ACC112 (cell line): Measurements from ENCODE around the gene SH3RF3.

Experiments used
- H2AFZ ChIP-seq: fragments of 200-600 bp; sonication (generic); one replicate; pipeline ENCODE4 v1.6.0; 2017; ENCODE audit warnings: antibody characterized with exemption, low read length; ENCODE audit not compliant: unreplicated experiment
- H3K27ac ChIP-seq: fragments of 200-600 bp; sonication (generic); 2 replicates; pipeline ENCODE4 v1.5.1; 2014; ENCODE audit warnings: low read depth, mild to moderate bottlenecking, antibody characterized with exemption, low read length, moderate library complexity
- H3K27me3 ChIP-seq: fragments of 200-600 bp; sonication (generic); 2 replicates; pipeline ENCODE4 v1.6.1; 2014; ENCODE audit warnings: mild to moderate bottlenecking, antibody characterized with exemption, low read length, moderate library complexity, mixed read lengths; ENCODE audit not compliant: insufficient read depth
- H3K36me3 ChIP-seq: fragments of 200-600 bp; sonication (generic); 2 replicates; pipeline ENCODE4 v1.6.1; 2016; ENCODE audit warnings: mild to moderate bottlenecking, antibody characterized with exemption, low read length, moderate library complexity, mixed read lengths; ENCODE audit not compliant: insufficient read depth
- H3K4me1 ChIP-seq: fragments of 200-600 bp; sonication (generic); one replicate; pipeline ENCODE4 v1.6.1; 2016; ENCODE audit warnings: low read length, mixed read lengths; ENCODE audit not compliant: insufficient read depth, unreplicated experiment, control insufficient read depth
- H3K4me3 ChIP-seq: fragments of 200-600 bp; sonication (generic); 2 replicates; pipeline ENCODE4 v1.5.1; 2014; ENCODE audit warnings: mild to moderate bottlenecking, low read depth, low read length
- H3K79me2 ChIP-seq: fragments of 200-600 bp; sonication (generic); one replicate; pipeline ENCODE4 v1.6.0; 2016; ENCODE audit warnings: low read length; ENCODE audit not compliant: control insufficient read depth, unreplicated experiment, insufficient read depth

The SH3RF3 gene

DNA sequence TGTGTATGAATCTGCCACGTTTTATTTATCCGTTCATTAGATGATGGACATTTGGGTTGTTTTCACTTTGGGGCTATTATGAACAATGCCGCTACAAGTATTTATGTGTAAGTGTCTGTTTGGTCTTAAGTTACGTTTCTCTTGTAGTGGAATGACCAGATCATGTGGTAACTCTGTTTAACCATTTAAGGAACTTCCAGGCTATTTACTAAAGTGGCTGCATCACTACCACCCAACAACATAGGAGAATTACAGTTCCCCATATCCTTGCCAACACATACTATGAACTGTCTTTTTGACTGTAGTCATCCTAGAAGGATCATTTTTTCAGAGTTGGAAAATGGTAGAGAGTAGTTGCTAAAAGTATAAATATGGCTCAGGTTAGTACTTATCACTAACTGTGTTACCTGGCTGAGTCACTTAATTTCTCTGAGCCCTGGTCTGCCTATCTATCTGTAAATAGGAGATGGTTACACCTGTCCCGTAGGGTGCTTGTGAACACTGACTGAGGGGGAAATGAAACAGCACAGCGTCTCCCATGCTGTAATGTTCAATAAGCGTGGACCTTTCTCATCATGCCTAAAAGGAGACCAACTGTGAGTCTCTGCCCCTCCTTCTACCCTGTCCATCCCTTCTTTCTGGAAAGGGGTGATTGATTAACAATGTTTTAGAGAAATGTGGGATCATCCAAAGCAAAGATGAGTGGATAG is 103.1 kb downstream of the SH3RF3 start:
- no peaks in the 10 kb centered on the region for H3K36me3 ChIP-seq
- no peak overlapping the region for H3K4me3 ChIP-seq
- H3K79me2 ChIP-seq: peaks cover 50% of the 10 kb centered on the region
- no peak overlapping the region for H3K27ac ChIP-seq
- H3K27me3 ChIP-seq: no peaks in the 10 kb centered on the region
- peaks cover 26% of the 10 kb centered on the region for H3K4me1 ChIP-seq
- H2AFZ ChIP-seq: no peak overlapping the region

GRCh38 chr2:109232909-109233308 is 103.9 kb downstream of the SH3RF3 start:
- H3K36me3 ChIP-seq: no peaks in the 10 kb centered on the region
- H3K79me2 ChIP-seq: peaks cover 53% of the 10 kb centered on the region
- H3K27ac ChIP-seq: no peak overlapping the region
- no peak overlapping the region for H3K4me3 ChIP-seq
- peaks cover 34% of the 10 kb centered on the region for H3K4me1 ChIP-seq
- H3K27me3 ChIP-seq: no peaks in the 10 kb centered on the region
- no peak overlapping the region for H2AFZ ChIP-seq

- no peak overlapping the region for H2AFZ ChIP-seq
- no peaks in the 10 kb centered on the region for H3K27me3 ChIP-seq
- H3K79me2 ChIP-seq: peaks cover 51% of the 10 kb centered on the region
- no peak overlapping the region for H3K27ac ChIP-seq
- H3K4me3 ChIP-seq: no peak overlapping the region
- H3K4me1 ChIP-seq: peaks cover 38% of the 10 kb centered on the region
- no peaks in the 10 kb centered on the region for H3K36me3 ChIP-seq
Observed at GRCh38 chr2:109233643-109234042, 104.6 kb downstream of the SH3RF3 start.

DNA sequence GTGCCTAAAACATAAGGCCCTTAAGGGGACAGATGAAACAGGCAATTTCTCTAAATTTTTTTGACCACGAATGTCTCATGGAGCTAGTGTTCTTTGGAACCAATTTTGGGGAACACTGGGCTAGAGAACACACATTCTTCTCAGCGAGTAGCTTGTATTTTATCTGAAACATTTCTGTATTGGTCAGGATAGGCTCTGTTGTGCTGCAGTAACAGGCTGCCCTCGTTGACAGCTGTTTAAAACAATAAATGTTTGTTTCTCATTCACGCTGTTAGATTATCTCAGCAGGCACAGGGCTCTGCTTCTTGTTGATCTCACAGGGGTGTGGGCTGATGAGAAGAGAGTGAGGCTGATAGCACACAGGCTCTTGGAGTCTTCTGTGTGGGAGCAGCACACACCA is 105.3 kb downstream of the SH3RF3 start:
- Histone ChIP-seq H3K79me2 (peaks cover 47% of the 10 kb centered on the region), H3K36me3 (no peaks in the 10 kb centered on the region), H3K27ac (no peak overlapping the region), H3K4me3 (no peak overlapping the region), H3K4me1 (peaks cover 38% of the 10 kb centered on the region), H2AFZ (no peak overlapping the region), H3K27me3 (no peaks in the 10 kb centered on the region)

DNA sequence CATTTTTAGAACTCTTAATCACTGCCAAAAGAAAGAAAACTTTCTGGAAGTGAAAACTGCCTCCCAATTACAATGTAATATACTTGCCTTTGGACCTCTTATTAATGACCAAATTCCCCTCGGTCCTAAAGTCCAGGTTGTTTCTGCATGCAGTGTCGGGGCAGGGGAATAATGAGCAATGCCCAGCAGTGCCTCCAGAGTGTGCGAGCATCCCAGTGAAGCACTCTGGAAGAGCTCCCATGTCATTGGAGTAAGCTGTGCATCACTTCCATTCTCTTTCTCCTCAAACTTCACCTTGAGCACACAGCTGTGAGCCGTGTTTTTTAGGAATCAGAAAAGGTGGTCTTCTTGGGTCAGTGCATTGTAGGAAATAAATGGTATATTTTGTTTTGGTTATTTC is 107.1 kb downstream of the SH3RF3 start:
- Histone ChIP-seq H3K4me3 (no peak overlapping the region), H3K27ac (no peak overlapping the region), H3K4me1 (peaks cover 47% of the 10 kb centered on the region), H3K27me3 (no peaks in the 10 kb centered on the region), H3K79me2 (peaks cover 41% of the 10 kb centered on the region), H2AFZ (no peak overlapping the region), H3K36me3 (no peaks in the 10 kb centered on the region)

- Histone ChIP-seq H3K4me3 (no peak overlapping the region), H3K79me2 (peaks cover 37% of the 10 kb centered on the region), H3K4me1 (peaks cover 60% of the 10 kb centered on the region), H3K27ac (peak overlapping the region; percentile 89), H3K36me3 (no peaks in the 10 kb centered on the region), H2AFZ (no peak overlapping the region), H3K27me3 (no peaks in the 10 kb centered on the region)
Observed at GRCh38 chr2:109237792-109238191, 108.8 kb downstream of the SH3RF3 start.

DNA sequence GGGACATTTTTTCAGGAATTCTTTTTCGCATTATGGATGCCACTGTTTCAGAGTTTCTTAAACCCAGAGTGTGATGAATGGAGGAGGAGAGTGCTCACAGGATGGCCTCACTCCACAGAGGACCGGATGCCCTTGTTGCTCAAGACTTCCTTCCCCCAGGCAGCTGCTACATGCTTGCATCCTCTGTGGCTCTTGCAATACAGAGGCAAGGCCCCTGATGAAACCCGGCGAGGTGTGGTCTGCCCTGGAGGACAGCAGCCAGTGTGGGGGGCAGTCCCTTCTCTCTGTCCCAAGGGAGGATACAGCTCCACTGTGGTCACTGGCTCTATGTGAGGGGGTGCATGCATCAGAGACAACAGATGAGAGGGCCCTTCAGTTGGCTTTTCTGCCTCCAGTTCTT is 109.6 kb downstream of the SH3RF3 start:
- H3K27ac ChIP-seq: peak overlapping the region; percentile 89
- no peak overlapping the region for H2AFZ ChIP-seq
- peaks cover 40% of the 10 kb centered on the region for H3K79me2 ChIP-seq
- no peaks in the 10 kb centered on the region for H3K36me3 ChIP-seq
- no peaks in the 10 kb centered on the region for H3K27me3 ChIP-seq
- H3K4me3 ChIP-seq: no peak overlapping the region
- peaks cover 68% of the 10 kb centered on the region for H3K4me1 ChIP-seq

- peak overlapping the region; percentile 89 for H3K27ac ChIP-seq
- no peaks in the 10 kb centered on the region for H3K36me3 ChIP-seq
- H2AFZ ChIP-seq: no peak overlapping the region
- H3K79me2 ChIP-seq: peaks cover 42% of the 10 kb centered on the region
- H3K4me1 ChIP-seq: peaks cover 72% of the 10 kb centered on the region
- no peaks in the 10 kb centered on the region for H3K27me3 ChIP-seq
- no peak overlapping the region for H3K4me3 ChIP-seq
Observed at GRCh38 chr2:109239720-109240119, 110.7 kb downstream of the SH3RF3 start.

- peak overlapping the region; percentile 89 for H3K27ac ChIP-seq
- H3K79me2 ChIP-seq: peaks cover 49% of the 10 kb centered on the region
- H3K27me3 ChIP-seq: no peaks in the 10 kb centered on the region
- H2AFZ ChIP-seq: no peak overlapping the region
- H3K4me3 ChIP-seq: peak overlapping the region; percentile 32; the same call in 1 of the 2 replicates
- no peaks in the 10 kb centered on the region for H3K36me3 ChIP-seq
- peaks cover 66% of the 10 kb centered on the region for H3K4me1 ChIP-seq
Observed at GRCh38 chr2:109242210-109242653, 113.2 kb downstream of the SH3RF3 start.

DNA sequence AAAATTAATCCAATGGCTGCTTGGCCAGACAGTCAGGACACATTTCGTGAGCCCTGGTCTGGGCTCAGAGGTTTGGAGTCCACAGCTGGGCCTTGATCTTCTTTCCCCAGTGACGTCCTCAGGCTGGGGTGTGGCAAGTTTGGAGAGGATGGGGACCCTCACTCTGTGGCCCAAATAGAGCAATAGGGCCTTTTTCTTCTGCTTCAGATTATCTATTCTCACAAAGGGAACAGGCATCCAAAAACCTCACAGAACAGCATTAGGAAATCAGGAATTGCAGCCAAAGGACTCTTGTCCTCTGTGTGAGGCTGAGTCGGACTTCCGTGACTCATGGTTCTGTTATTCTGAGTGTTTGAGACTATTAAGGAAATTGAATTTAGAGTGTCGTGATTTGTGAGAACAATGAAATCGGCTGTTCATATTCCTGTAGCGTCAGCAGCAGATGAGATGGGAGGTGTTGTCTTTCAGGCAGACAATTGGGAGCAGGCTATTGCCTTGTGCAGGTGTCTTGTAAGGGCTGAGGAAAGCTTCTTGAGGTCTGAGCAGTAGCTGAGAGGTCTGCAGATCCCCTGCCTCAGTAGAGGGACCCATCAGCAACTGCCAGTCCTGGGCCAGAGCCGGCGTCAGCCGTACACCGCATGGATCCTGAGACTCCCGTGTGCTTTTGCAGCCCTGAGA is 113.8 kb downstream of the SH3RF3 start:
- H3K4me3 ChIP-seq: peak overlapping the region; percentile 10; the same call in 1 of the 2 replicates
- H3K27ac ChIP-seq: peak overlapping the region; percentile 89
- H3K4me1 ChIP-seq: peaks cover 61% of the 10 kb centered on the region
- H3K79me2 ChIP-seq: peaks cover 46% of the 10 kb centered on the region
- H3K27me3 ChIP-seq: no peaks in the 10 kb centered on the region
- no peak overlapping the region for H2AFZ ChIP-seq
- no peaks in the 10 kb centered on the region for H3K36me3 ChIP-seq
